H9 (cell line): ENCODE measurements around the gene RASL10A. TPM values are rescaled to one million over a fixed set of nuclear protein-coding genes. Genes with fewer than 3 reads are reported as not detected.

Source experiments
- DNase-seq: peaks from one replicate; pipeline ENCODE4 v3.0.0-alpha.2; 2017
- H2AFZ ChIP-seq: one replicate; pipeline ENCODE4 v1.6.1; 2013; ENCODE audit warnings: mild to moderate bottlenecking, low read length, control low read depth, moderate library complexity
- H2AK5ac ChIP-seq: 2 replicates; pipeline ENCODE4 v1.6.1; 2013; ENCODE audit warnings: low read length, control low read depth, mixed read lengths; ENCODE audit not compliant: insufficient read length
- H2BK120ac ChIP-seq: one replicate; pipeline ENCODE4 v1.6.1; 2013; ENCODE audit warnings: low read depth, mild to moderate bottlenecking, low read length, control low read depth, inconsistent platforms; ENCODE audit not compliant: poor library complexity, severe bottlenecking
- H2BK12ac ChIP-seq: 2 replicates; pipeline ENCODE4 v1.6.1; 2013; ENCODE audit warnings: low read length, control low read depth, mixed read lengths, low read depth; ENCODE audit not compliant: insufficient read length
- H2BK15ac ChIP-seq: 2 replicates; pipeline ENCODE4 v1.6.1; 2013; ENCODE audit warnings: low read depth, low read length, control low read depth
- H2BK20ac ChIP-seq: one replicate; pipeline ENCODE4 v1.6.1; 2013; ENCODE audit warnings: low read depth, mild to moderate bottlenecking, low read length, control low read depth, inconsistent platforms; ENCODE audit not compliant: poor library complexity, severe bottlenecking
- H2BK5ac ChIP-seq: 2 replicates; pipeline ENCODE4 v1.6.1; 2013; ENCODE audit warnings: low read length, control low read depth, mixed read lengths; ENCODE audit not compliant: insufficient read length
- H3K14ac ChIP-seq: 2 replicates; pipeline ENCODE4 v1.6.1; 2013; ENCODE audit warnings: low read length, control low read depth; ENCODE audit not compliant: insufficient read depth
- H3K18ac ChIP-seq: 2 replicates; pipeline ENCODE4 v1.6.1; 2013; ENCODE audit warnings: low read depth, mild to moderate bottlenecking, mixed read lengths, low read length, control low read depth; ENCODE audit not compliant: insufficient read length
- H3K23ac ChIP-seq: 2 replicates; pipeline ENCODE4 v1.6.1; 2013; ENCODE audit warnings: low read length, control low read depth, mixed read lengths, low read depth; ENCODE audit not compliant: insufficient read length
- H3K23me2 ChIP-seq: 2 replicates; pipeline ENCODE4 v1.6.1; 2013; ENCODE audit warnings: low read depth, mild to moderate bottlenecking, mixed read lengths, low read length, control low read depth; ENCODE audit not compliant: insufficient read length, poor library complexity, severe bottlenecking
- H3K27ac ChIP-seq: 2 replicates; pipeline ENCODE4 v1.5.1; 2013; ENCODE audit warnings: low read length, control low read depth, mixed read lengths, low read depth; ENCODE audit not compliant: insufficient read length
- H3K27me3 ChIP-seq: 2 replicates; pipeline ENCODE4 v1.6.1; 2013; ENCODE audit warnings: low read length, control low read depth, inconsistent platforms; ENCODE audit not compliant: insufficient read depth
- H3K4ac ChIP-seq: 2 replicates; pipeline ENCODE4 v1.6.1; 2013; ENCODE audit warnings: low read depth, mild to moderate bottlenecking, control low read depth, inconsistent platforms, low read length, moderate library complexity
- H3K4me1 ChIP-seq: 2 replicates; pipeline ENCODE4 v1.6.1; 2013; ENCODE audit warnings: low read length, control low read depth, inconsistent platforms; ENCODE audit not compliant: insufficient read depth
- H3K4me2 ChIP-seq: 2 replicates; pipeline ENCODE4 v1.6.1; 2013; ENCODE audit warnings: low read length, control low read depth, mixed read lengths; ENCODE audit not compliant: insufficient read length, insufficient read depth
- H3K56ac ChIP-seq: 2 replicates; pipeline ENCODE4 v1.6.1; 2013; ENCODE audit warnings: low read depth, mild to moderate bottlenecking, mixed read lengths, low read length, control low read depth; ENCODE audit not compliant: insufficient read length
- H3K79me1 ChIP-seq: 2 replicates; pipeline ENCODE4 v1.6.1; 2013; ENCODE audit warnings: low read depth, mild to moderate bottlenecking, moderate library complexity, low read length, control low read depth, inconsistent platforms; ENCODE audit not compliant: insufficient read depth, poor library complexity, severe bottlenecking
- H3K79me2 ChIP-seq: 2 replicates; pipeline ENCODE4 v1.6.1; 2013; ENCODE audit warnings: low read length, control low read depth, inconsistent platforms; ENCODE audit not compliant: insufficient read depth
- H3K9ac ChIP-seq: 2 replicates; pipeline ENCODE4 v1.6.1; 2013; ENCODE audit warnings: low read length, control low read depth, mixed read lengths; ENCODE audit not compliant: insufficient read length; ENCODE audit errors: extremely low read depth
- H3K9me3 ChIP-seq: one replicate; pipeline ENCODE4 v1.6.1; 2013; ENCODE audit warnings: low read depth, low read length, inconsistent platforms; ENCODE audit not compliant: control insufficient read depth
- H3T11ph ChIP-seq: one replicate; pipeline ENCODE4 v1.6.1; 2013; ENCODE audit warnings: mild to moderate bottlenecking, low read length, control low read depth, inconsistent platforms
- H4K20me1 ChIP-seq: one replicate; pipeline ENCODE4 v1.6.1; 2013; ENCODE audit not compliant: control insufficient read depth, insufficient read length, insufficient read depth
- H4K5ac ChIP-seq: 2 replicates; pipeline ENCODE4 v1.6.1; 2013; ENCODE audit warnings: low read depth, mild to moderate bottlenecking, mixed read lengths, low read length, control low read depth; ENCODE audit not compliant: insufficient read length
- H4K8ac ChIP-seq: replicated peaks from 2 replicates; pipeline ENCODE4 v1.6.1; 2013; ENCODE audit warnings: low read length, control low read depth, mixed read lengths, low read depth; ENCODE audit not compliant: insufficient read length
- H4K91ac ChIP-seq: 2 replicates; pipeline ENCODE4 v1.6.1; 2013; ENCODE audit warnings: low read depth, mild to moderate bottlenecking, moderate library complexity, mixed read lengths, low read length, control low read depth; ENCODE audit not compliant: insufficient read length
- H3K27ac Mint-ChIP-seq, 3 experiments: 2 replicates in 2 of 3; 3 replicates in 1 of 3; pipeline ENCODE4 v1.8.0; 2020 to 2021; ENCODE audit warnings: mixed read lengths in 3 of 3, mild to moderate bottlenecking in 1 of 3, moderate library complexity in 1 of 3
- H3K27me3 Mint-ChIP-seq: 2 replicates; pipeline ENCODE4 v1.8.0; 2021; ENCODE audit warnings: low read depth, mild to moderate bottlenecking, moderate library complexity, mixed read lengths
- H3K36me3 Mint-ChIP-seq, 3 experiments: 2 replicates in 2 of 3; 3 replicates in 1 of 3; pipeline ENCODE4 v1.8.0; 2020 to 2021; ENCODE audit warnings: low read depth in 3 of 3, mixed read lengths in 3 of 3; ENCODE audit not compliant: insufficient read depth in 1 of 3
- H3K4me1 Mint-ChIP-seq, 2 experiments: 2 replicates each; pipeline ENCODE4 v1.8.0; 2020; ENCODE audit warnings: mixed read lengths in 2 of 2
- H3K4me3 Mint-ChIP-seq, 2 experiments: 2 replicates in 1 of 2; 3 replicates in 1 of 2; pipeline ENCODE4 v1.8.0; 2020 to 2021; ENCODE audit warnings: mild to moderate bottlenecking in 2 of 2, mixed read lengths in 2 of 2, moderate library complexity in 1 of 2
- H3K9me3 Mint-ChIP-seq, 2 experiments: 2 replicates in 1 of 2; 3 replicates in 1 of 2; pipeline ENCODE4 v1.8.0; 2020; ENCODE audit warnings: mild to moderate bottlenecking in 2 of 2, mixed read lengths in 2 of 2, moderate library complexity in 1 of 2
- CTCF ChIP-seq: fragments of 200-600 bp; sonication (generic); conservative IDR thresholded peaks from 3 replicates; pipeline ENCODE4 v1.8.0; 2021; ENCODE audit warnings: antibody characterized with exemption, mild to moderate bottlenecking
- total RNA-seq: library from RNA; stranded (reverse); gene quantifications from 2 replicates; pipeline ENCODE4 v1.2.1, GENCODE V29; 2021

Gene RASL10A
- total RNA-seq, 1 experiment from 2014 or later: 0.90 TPM

- no peak overlapping the region for H3K4me2 ChIP-seq
- no peaks in the 10 kb centered on the region for H3K79me1 ChIP-seq
- H3K23me2 ChIP-seq: no peaks in the 10 kb centered on the region
- no peak for DNase-seq
- no peak overlapping the region for H2AFZ ChIP-seq
- H3K27ac Mint-ChIP-seq: no peak overlapping the region
- no peaks in the 10 kb centered on the region for H4K20me1 ChIP-seq
- no peak overlapping the region for H3K23ac ChIP-seq
- H3K4ac ChIP-seq: no peak overlapping the region
- peaks cover 69 to 99% (median 96%) of the 10 kb centered on the region in 3 experiments for H3K36me3 Mint-ChIP-seq
- no peak overlapping the region for H2BK12ac ChIP-seq
- H3K4me3 Mint-ChIP-seq: no peak overlapping the region
- no peak overlapping the region for H3K27ac ChIP-seq
- no peak overlapping the region for H3K56ac ChIP-seq
- no peak overlapping the region for H3K9ac ChIP-seq
- no peaks in the 10 kb centered on the region for H3K9me3 Mint-ChIP-seq
- no peak overlapping the region for H2AK5ac ChIP-seq
- no peaks in the 10 kb centered on the region for H3K9me3 ChIP-seq
- peaks cover 0 to 7% of the 10 kb centered on the region in 2 experiments; a peak in 1 of 4 replicates for H3K4me1 Mint-ChIP-seq
- H2BK5ac ChIP-seq: no peak overlapping the region
- H4K5ac ChIP-seq: no peak overlapping the region
- no peaks in the 10 kb centered on the region for H3K27me3 Mint-ChIP-seq
- TF ChIP-seq CTCF: no peak
- H2BK20ac ChIP-seq: no peak overlapping the region
- H3K79me2 ChIP-seq: no peaks in the 10 kb centered on the region
- H3K14ac ChIP-seq: no peak overlapping the region
- no peak overlapping the region for H2BK15ac ChIP-seq
- H2BK120ac ChIP-seq: no peak overlapping the region
- H3K18ac ChIP-seq: no peak overlapping the region
- H3K27me3 ChIP-seq: no peaks in the 10 kb centered on the region
- H4K8ac ChIP-seq: no peak overlapping the region
- H3T11ph ChIP-seq: no peak overlapping the region
- no peaks in the 10 kb centered on the region for H3K4me1 ChIP-seq
- H4K91ac ChIP-seq: no peak overlapping the region
Measured at GRCh38 chr22:29292379-29292778, 23.1 kb downstream of the RASL10A start.
